HG02763 (cell line): ENCODE results near the gene SDC3.

Experiments
- ATAC-seq: cut with Tn5 transposase; IDR thresholded peaks from one replicate; pipeline ENCODE4 v1.9.1; 2021; ENCODE audit warnings: mild to moderate bottlenecking, moderate library complexity; ENCODE audit not compliant: unreplicated experiment

Gene SDC3

GRCh38 chr1:30855686-30856259 lies 52.8 kb downstream of the SDC3 start:
- ATAC-seq, result no peak

DNA sequence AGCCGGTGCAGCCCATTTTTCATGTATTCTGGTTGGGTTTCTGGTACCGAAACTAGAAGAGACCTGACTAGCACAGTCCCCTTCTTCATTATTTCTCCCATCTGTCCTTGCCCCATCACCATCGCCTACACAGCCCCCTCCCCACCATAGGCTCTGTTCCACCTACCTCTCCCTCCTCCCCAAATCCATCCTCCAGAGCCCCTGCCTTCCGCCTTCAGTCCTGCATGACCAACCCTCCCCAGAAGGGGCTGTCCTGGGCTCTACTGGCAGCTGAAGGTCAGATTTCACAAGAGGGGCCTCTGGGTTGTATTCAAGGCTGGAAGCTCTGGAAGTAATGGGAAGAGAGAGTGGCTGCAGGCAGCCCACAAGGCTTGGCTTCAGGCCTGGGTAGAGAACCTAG lies 55.2 kb downstream of the SDC3 start:
- ATAC-seq, result no peak

DNA sequence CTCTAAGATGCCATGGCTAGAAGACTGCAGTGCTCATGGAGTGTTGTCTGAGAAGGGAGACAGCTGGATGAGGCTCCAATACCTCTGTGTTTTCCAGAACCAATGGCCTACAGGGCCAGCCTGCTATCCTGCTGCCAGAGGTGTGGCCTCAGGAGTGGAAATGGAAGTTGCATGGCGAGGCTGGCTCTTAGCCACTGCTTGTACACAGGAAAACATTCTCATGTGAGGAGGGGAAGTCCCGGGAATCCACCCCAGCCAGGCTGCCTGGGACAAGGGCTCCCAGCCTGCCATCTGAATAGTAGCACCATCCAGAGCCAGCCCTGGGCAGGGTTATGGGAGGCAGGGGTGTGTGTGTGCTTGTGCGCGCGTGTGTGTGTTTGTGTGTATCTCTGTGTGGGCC lies 56.5 kb downstream of the SDC3 start:
- no peak for ATAC-seq

GRCh38 chr1:30851286-30851685 lies 57.3 kb downstream of the SDC3 start:
- no peak for ATAC-seq

DNA sequence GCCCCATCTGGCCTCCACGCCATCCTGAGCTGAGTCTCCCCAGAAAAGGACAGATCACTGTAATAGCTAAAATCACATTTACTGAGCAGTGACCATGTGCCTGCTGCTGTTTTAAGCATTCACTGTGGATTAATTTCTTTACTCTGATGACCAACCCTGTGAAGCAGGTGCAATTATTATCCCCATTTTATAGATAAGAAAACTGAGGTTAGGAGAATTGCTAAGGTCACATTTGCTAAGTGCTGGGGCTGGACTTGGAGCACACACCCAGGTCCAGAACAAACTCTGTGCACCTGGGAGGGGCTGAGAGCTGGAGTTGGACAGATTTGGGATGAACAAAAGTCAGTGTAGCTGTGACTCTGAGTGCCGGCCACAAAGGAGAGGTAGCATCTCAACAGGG lies 58.0 kb downstream of the SDC3 start:
- ATAC-seq, result no peak

DNA sequence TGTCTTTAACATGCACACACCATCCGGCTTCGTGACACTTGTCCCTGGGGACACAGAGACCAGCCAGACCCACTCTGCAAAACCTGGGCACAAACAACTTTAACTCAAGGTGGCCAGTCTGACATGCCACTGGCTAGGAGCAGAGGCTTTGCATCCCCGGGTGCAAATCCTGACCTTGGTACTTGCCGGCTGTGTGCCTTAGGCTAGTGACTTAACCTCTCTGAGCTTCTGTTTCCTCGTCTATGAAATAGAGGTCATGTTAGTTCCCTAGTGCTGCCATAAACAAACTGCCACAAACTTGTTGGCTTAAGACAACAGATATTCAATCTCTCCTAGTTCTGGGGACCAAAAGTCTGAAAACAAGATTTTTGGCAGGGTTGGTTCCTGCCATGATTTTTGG lies 60.4 kb downstream of the SDC3 start:
- ATAC-seq, result no peak

- ATAC-seq, result no peak
Measured at GRCh38 chr1:30847358-30847972, 61.1 kb downstream of the SDC3 start.

DNA sequence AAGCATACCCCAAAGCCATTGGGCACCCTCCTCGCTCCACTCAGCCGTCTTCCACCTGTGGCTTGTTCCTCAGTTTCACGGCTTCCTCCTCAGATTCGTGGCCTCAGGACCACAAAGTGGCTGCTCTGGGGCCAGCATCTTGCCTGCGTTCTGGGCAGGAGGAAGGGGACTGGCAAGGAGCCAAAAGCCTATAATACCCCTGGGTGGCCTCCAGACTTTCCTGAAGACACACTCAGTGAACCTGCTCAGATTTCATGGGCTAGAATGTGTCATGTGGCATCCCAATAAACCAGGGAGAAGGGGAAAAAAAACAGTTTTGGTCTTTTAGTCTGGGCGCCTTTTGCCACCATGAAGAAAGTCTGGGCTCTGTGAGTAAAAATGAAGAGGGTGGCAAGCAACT lies 62.0 kb downstream of the SDC3 start:
- ATAC-seq, result no peak

GRCh38 chr1:30845904-30846290 lies 62.7 kb downstream of the SDC3 start:
- ATAC-seq, result no peak

DNA sequence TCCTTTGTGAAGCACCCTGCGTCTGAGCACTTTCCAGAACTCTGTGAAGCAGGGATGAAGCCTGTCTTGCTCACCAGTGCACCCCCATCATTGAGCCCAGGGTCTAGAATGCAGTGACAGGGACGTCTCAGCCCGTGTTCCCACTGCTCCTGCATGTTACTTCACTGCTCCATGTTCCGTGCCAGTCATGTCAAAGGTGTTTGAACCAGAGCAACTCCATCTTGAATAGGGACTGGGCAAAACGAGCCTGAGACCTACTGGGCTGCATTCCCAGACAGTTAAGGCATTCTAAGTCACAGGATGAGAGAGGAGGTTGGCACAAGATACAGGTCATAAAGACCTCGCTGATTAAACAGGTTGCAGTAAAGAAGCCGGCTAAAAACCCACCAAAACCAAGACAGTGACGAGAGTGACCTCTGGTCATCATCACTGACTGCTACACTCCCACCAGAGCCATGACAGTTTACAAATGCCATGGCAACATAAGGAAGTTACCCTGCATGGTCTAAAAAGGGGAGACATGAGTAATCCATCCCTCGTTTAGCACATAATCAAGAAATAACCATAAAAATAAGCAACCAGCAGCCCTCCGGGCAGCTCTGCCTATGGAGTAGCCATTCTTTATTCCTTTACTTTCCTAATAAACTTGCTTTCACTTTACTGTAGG lies 63.2 kb downstream of the SDC3 start:
- ATAC-seq, result no peak

DNA sequence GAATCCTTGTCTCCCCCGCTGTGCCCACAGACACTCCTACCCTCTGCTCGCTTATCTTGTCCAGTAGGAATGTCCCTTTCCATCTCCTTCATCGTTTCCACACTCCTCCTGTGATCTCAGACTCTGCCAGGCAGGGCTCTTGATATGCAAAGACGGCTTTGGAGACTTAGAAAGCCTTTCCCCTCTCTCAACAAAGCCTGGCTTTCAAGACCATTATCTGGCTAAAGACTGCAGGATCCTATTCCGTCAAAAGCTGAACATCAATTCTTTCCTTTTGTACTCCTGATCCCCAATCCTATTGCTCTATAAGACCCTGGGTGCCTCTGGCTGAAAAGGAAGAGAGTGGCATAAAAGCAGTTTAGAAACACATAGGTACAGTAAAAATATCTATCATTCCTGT lies 63.9 kb downstream of the SDC3 start:
- no peak for ATAC-seq

DNA sequence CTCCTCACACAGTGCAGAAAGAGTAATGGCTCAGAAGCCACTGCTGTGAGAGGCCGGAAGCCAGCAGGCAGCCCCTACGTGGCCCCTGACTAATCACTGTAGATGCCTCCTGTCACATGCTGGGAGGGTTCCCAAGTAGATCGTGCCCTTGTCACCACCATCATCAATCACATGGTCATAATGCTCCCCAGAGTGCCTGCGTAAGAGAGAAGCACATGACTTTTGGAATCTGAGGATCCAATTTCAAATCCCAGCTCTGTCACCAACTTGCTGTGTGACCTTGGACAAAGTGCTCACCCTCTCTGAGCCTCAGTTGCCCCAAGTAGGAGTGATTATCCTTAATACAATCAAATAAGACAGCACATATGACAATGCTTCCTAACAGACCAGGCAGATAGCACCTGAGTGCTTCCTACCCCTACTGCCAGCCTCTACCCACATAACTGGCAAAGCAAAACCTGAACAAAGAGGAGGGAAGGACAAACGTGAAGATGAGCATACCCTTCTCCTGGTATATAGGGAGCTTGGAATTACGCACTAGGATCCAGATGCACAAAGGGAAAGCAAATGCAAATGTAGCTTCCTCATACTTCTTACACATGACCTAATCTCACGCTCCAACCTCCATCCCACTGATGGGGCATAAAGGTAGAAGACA lies 65.7 kb downstream of the SDC3 start:
- no peak for ATAC-seq

GRCh38 chr1:30840904-30841598 lies 67.5 kb downstream of the SDC3 start:
- ATAC-seq, result no peak

- no peak for ATAC-seq
Measured at GRCh38 chr1:30839827-30840359, 68.7 kb downstream of the SDC3 start.

DNA sequence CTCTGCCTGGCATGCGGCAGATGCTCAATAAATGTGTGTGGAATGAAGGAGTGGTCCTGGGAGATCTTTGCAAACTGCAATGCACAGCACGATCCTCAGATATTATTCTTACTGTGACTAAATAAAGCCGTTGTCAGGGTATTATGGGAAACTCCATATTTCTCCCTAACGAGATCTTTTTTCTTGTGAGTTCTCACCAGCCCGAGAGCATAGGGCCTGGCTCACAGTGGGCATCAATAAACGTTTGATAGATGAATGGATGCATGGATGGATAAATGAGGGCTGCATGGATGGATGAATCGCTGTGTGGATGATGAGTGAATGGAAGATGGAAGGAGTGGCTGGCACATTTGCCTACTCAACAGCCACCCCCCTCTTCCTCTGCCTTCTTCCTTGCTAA lies 69.6 kb downstream of the SDC3 start:
- no peak for ATAC-seq

DNA sequence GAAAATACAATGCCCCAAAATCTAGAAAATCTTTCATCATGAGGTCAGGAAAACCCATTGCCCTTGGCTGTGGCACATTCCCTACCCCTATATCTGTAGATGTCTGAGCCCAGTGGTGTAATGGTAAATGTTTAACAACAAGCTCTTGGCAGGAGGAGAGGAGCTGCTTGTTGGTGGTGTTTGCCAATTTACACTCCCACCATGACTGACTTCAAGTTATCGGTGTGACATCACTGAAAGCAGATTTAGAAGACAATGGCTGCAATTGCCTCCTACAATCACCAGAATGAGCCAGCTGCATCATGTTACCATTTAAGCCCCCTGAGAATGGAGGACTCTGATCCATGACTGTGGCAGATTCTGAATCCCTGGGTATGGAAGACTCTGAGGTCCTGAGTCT lies 70.9 kb downstream of the SDC3 start:
- ATAC-seq, result no peak

GRCh38 chr1:30834253-30834652 lies 74.3 kb downstream of the SDC3 start:
- ATAC-seq, result no peak

DNA sequence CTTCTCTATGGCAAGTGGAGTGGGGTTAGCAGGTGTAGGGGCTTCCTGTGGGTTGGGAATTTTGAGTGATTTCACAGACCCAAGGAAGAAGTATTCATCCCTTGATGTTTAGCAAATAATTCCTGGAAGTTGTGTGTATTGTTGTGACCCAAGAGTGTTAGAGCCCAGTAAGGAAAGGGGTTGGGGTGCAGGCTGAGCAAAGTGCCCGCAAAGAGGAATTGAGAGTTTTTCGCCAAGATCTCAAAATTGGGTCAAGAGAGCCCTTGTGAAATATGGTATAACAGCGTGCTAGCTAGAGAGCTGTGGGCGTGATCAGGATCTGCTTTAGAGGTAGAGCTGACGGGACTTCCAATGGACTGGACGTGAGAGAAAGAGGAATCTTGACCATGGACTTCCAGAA lies 78.0 kb downstream of the SDC3 start:
- no peak for ATAC-seq

GRCh38 chr1:30829889-30830288 lies 78.7 kb downstream of the SDC3 start:
- ATAC-seq, result no peak

DNA sequence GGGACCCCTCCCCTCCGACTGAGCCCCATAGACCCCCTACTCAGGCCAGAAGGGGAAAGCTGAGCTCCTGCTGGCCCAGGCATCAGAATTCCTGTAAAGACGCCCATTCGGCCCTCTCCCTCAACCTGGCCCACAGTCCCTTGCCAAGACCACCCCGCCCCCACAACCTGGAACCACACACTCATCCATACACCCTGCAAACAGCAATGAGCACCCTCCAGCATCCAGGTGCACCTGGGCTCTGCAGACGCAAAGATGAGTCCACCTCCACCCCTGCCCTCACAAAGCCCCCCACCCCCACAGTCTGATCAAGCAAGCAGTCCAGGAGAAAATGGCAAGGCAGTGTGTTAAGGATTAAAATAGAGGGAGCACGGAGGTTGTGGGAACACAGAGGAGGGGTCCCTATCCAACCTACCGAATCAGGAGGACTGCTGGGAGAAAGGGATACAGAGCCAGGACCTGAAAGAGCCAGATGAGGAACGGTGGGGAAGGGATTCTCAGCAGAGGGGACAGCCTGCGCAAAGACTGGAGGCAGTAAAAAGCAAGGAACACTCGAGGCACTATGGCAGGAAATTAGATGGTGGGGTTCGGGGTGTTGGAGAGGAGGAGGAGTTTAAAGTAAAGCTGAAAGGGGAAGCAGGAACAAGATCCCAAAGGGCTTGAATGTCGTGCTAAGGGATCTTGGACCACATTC lies 83.7 kb downstream of the SDC3 start:
- no peak for ATAC-seq
